ENCODE measurements around the gene BNIP3.

BNIP3 gene

GRCh38 chr10:131949041-131949862 is 32.5 kb downstream of the BNIP3 start:
- DNase-seq, result no peak

GRCh38 chr10:131948501-131948900 is 33.2 kb downstream of the BNIP3 start:
- no peak for DNase-seq

GRCh38 chr10:131947631-131948347 is 33.9 kb downstream of the BNIP3 start:
- no peak for DNase-seq

- no peak for DNase-seq
These were observed 34.8 kb downstream of the BNIP3 start for GRCh38 chr10:131946880-131947279.

- no peak for DNase-seq
These were observed 35.4 kb downstream of the BNIP3 start for GRCh38 chr10:131946321-131946751.

- DNase-seq, result no peak
These were observed 36.6 kb downstream of the BNIP3 start for GRCh38 chr10:131944976-131945695.

- no peak for DNase-seq
These were observed 37.3 kb downstream of the BNIP3 start for GRCh38 chr10:131944412-131944811.

GRCh38 chr10:131943021-131943814 is 38.5 kb downstream of the BNIP3 start:
- DNase-seq, result peak; percentile 44

GRCh38 chr10:131942455-131942854 is 39.3 kb downstream of the BNIP3 start:
- no peak for DNase-seq

- DNase-seq, result no peak
These were observed 43.0 kb downstream of the BNIP3 start for GRCh38 chr10:131938681-131939080.

GRCh38 chr10:131937836-131938235 is 43.9 kb downstream of the BNIP3 start:
- no peak for DNase-seq

GRCh38 chr10:131936736-131937135 is 45.0 kb downstream of the BNIP3 start:
- no peak for DNase-seq

GRCh38 chr10:131936294-131936693 is 45.4 kb downstream of the BNIP3 start:
- DNase-seq, result no peak

GRCh38 chr10:131935260-131935659 is 46.5 kb downstream of the BNIP3 start:
- no peak for DNase-seq

GRCh38 chr10:131934769-131935168 is 47.0 kb downstream of the BNIP3 start:
- no peak for DNase-seq

GRCh38 chr10:131933696-131934086 is 48.0 kb downstream of the BNIP3 start:
- DNase-seq, result peak; percentile 19

GRCh38 chr10:131933016-131933695 is 48.6 kb downstream of the BNIP3 start:
- no peak for DNase-seq

GRCh38 chr10:131931981-131932380 is 49.7 kb downstream of the BNIP3 start:
- DNase-seq, result no peak

GRCh38 chr10:131930586-131931330 is 51.0 kb downstream of the BNIP3 start:
- no peak for DNase-seq

GRCh38 chr10:131930150-131930549 is 51.6 kb downstream of the BNIP3 start:
- no peak for DNase-seq

GRCh38 chr10:131929122-131929845 is 52.4 kb downstream of the BNIP3 start:
- no peak for DNase-seq

Data from OCI-M1 (cell line).